ENCODE measurements around the gene PAK3.

PAK3 gene

DNA sequence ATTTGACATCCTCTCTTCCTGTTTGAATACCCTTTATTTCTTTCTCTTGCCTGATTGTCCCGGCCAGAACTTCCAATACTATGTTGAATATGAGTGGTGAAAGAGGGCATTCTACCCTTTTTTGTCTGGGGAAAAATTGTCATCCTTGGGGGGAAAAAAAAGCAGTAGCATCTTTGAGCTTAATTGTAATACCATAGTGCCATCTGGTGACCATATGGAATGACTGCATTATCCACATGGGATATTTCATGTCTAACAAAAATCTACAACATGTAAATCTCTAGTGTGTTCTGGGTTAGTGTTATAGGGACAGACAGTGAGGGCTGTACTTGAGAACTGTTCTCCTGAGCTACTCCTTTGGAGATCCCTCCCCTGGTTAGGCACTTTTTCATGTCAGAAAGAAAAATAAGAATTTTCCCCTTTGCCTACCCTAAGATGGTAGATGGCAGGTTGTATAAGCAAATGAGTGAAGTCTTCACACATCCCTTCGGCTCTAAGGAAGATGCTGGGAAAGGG lies 148.3 kb downstream of the PAK3 start:
- no peaks in the 10 kb centered on the region for H3K27me3 ChIP-seq (ENCODE audit: insufficient read depth, low read depth)
- H3K4me1 ChIP-seq (ENCODE audit: low read depth, poor library complexity, severe bottlenecking): no peaks in the 10 kb centered on the region
- no peak overlapping the region for H3K27ac ChIP-seq
- no peak overlapping the region for H3K4me3 ChIP-seq (IDR thresholded peaks at IDR 0.05; ENCODE audit: insufficient read depth, low read depth, low read length)
- H4K20me1 ChIP-seq (ENCODE audit: insufficient read depth): no peaks in the 10 kb centered on the region
- H3K9ac ChIP-seq: no peak overlapping the region
- no peak overlapping the region for H3K4me2 ChIP-seq
- H3K79me2 ChIP-seq (ENCODE audit: insufficient read depth, low read depth): no peaks in the 10 kb centered on the region
- TF ChIP-seq, protein P1, sequence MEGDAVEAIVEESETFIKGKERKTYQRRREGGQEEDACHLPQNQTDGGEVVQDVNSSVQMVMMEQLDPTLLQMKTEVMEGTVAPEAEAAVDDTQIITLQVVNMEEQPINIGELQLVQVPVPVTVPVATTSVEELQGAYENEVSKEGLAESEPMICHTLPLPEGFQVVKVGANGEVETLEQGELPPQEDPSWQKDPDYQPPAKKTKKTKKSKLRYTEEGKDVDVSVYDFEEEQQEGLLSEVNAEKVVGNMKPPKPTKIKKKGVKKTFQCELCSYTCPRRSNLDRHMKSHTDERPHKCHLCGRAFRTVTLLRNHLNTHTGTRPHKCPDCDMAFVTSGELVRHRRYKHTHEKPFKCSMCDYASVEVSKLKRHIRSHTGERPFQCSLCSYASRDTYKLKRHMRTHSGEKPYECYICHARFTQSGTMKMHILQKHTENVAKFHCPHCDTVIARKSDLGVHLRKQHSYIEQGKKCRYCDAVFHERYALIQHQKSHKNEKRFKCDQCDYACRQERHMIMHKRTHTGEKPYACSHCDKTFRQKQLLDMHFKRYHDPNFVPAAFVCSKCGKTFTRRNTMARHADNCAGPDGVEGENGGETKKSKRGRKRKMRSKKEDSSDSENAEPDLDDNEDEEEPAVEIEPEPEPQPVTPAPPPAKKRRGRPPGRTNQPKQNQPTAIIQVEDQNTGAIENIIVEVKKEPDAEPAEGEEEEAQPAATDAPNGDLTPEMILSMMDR (conservative IDR thresholded peaks at IDR 0.05; ENCODE audit: low read depth, low read length): peak; percentile 51
- H3K36me3 ChIP-seq (ENCODE audit: insufficient read depth): no peaks in the 10 kb centered on the region
- no peak overlapping the region for H2AFZ ChIP-seq (ENCODE audit: low read depth)

DNA sequence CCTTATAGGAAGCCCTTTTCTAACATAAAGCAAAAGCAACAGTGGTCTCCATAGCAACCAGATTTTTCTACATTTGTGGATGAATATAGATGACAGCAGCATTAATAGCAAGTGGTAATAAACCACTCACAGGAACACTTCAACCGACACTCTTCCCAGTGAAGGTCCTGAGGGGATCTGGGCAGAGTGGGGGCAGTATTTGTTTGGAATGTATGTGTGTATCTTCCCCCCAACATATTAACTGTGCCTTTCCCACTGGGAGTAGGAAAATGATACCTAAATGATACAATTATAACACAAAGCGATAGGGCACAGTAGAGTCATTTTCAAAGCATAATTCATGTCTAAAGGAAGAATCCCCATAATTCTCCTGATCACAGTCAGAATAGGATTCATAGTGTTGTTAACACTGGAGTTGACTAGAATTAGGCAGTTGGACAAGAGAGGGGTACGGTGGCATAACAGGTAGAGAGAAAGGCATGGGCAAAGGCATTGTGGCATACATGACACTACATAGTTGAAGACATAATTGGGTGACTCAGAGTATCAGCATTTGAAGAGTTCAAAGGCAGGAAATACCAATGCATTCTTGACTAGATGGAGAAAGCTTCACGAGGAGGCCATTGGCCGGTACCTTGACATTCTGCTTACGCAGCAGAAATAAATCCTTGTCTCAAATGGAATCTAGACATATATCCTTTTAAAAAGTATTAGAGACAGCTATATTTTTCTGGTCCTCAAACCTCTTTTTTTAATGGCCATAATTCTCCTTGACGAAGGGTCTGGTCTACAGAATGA lies 159.1 kb downstream of the PAK3 start:
- Histone ChIP-seq H3K9ac (no peak overlapping the region), H3K79me2 (ENCODE audit: insufficient read depth, low read depth) (no peaks in the 10 kb centered on the region), H4K20me1 (ENCODE audit: insufficient read depth) (no peaks in the 10 kb centered on the region), H3K4me1 (ENCODE audit: low read depth, poor library complexity, severe bottlenecking) (peaks cover 6% of the 10 kb centered on the region), H3K4me2 (no peak overlapping the region), H3K4me3 (IDR thresholded peaks at IDR 0.05; ENCODE audit: insufficient read depth, low read depth, low read length) (no peak overlapping the region), H3K27ac (no peak overlapping the region), H3K27me3 (ENCODE audit: insufficient read depth, low read depth) (no peaks in the 10 kb centered on the region), H3K36me3 (ENCODE audit: insufficient read depth) (no peaks in the 10 kb centered on the region), H2AFZ (ENCODE audit: low read depth) (no peak overlapping the region)
- TF ChIP-seq, protein P1 (conservative IDR thresholded peaks at IDR 0.05; ENCODE audit: low read depth, low read length): no peak

DNA sequence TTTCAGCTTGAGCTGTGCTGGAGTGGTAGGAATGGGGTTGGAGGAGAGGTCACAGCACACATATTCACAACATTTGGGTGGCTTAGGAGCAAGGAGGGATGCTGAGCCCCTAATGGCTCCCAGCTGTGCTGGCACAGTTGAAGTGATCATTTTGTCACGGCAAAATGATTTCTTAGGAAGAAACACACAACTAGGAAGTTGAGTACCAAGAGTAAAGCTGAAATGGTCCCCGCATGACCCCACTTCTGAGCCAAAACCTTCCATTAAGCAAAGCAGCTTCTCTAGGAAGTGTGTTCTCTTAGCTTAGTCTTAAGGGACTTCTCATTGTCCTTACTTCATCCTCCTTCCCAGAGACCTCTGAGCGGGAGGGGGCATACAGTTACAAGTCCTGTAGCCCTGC lies 161.7 kb downstream of the PAK3 start:
- H3K36me3 ChIP-seq (ENCODE audit: insufficient read depth): no peaks in the 10 kb centered on the region
- no peaks in the 10 kb centered on the region for H3K79me2 ChIP-seq (ENCODE audit: insufficient read depth, low read depth)
- H3K4me2 ChIP-seq: no peak overlapping the region
- no peak overlapping the region for H3K4me3 ChIP-seq (IDR thresholded peaks at IDR 0.05; ENCODE audit: insufficient read depth, low read depth, low read length)
- no peak overlapping the region for H2AFZ ChIP-seq (ENCODE audit: low read depth)
- no peaks in the 10 kb centered on the region for H4K20me1 ChIP-seq (ENCODE audit: insufficient read depth)
- peaks cover 6% of the 10 kb centered on the region for H3K4me1 ChIP-seq (ENCODE audit: low read depth, poor library complexity, severe bottlenecking)
- TF ChIP-seq, protein P1 (conservative IDR thresholded peaks at IDR 0.05; ENCODE audit: low read depth, low read length): no peak
- no peaks in the 10 kb centered on the region for H3K27me3 ChIP-seq (ENCODE audit: insufficient read depth, low read depth)
- H3K9ac ChIP-seq: no peak overlapping the region
- H3K27ac ChIP-seq: no peak overlapping the region

DNA sequence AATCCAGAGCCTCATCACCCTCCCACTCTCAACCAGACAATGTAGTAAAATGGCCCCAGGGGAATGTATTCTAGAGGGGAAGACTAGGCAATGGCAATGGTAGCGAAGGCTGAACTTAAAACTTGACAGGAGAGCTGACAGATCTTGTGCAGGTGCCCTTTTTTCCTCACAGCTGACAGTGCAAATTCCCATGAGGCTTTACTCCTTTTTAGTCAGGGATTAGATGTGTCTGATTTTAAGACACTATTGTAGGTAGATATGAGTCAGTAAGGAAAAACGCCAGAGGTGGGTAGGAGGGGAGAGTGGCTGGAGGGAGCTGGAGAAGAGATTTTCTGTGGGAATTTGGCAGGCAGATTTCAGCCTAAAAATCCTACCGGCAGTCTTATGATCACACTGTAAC lies 163.6 kb downstream of the PAK3 start:
- Histone ChIP-seq H3K4me3 (IDR thresholded peaks at IDR 0.05; ENCODE audit: insufficient read depth, low read depth, low read length) (no peak overlapping the region), H3K79me2 (ENCODE audit: insufficient read depth, low read depth) (no peaks in the 10 kb centered on the region), H4K20me1 (ENCODE audit: insufficient read depth) (no peaks in the 10 kb centered on the region), H3K36me3 (ENCODE audit: insufficient read depth) (no peaks in the 10 kb centered on the region), H2AFZ (ENCODE audit: low read depth) (no peak overlapping the region), H3K9ac (no peak overlapping the region), H3K27ac (no peak overlapping the region), H3K4me1 (ENCODE audit: low read depth, poor library complexity, severe bottlenecking) (peaks cover 6% of the 10 kb centered on the region), H3K4me2 (no peak overlapping the region), H3K27me3 (ENCODE audit: insufficient read depth, low read depth) (no peaks in the 10 kb centered on the region)
- TF ChIP-seq, protein P1 (conservative IDR thresholded peaks at IDR 0.05; ENCODE audit: low read depth, low read length): no peak
